GM23248 (cell line): ENCODE data around the gene NQO2.

ENCODE experiments used
- EZH2 ChIP-seq: fragments of 200-600 bp; sonication (generic); IDR thresholded peaks from 2 replicates; pipeline ENCODE4 v1.6.1; 2018; ENCODE audit warnings: antibody characterized with exemption, mild to moderate bottlenecking; ENCODE audit not compliant: insufficient read depth, poor library complexity, severe bottlenecking
- EZH2phosphoT487 ChIP-seq: fragments of 200-600 bp; sonication (generic); IDR thresholded peaks from 2 replicates; pipeline ENCODE4 v1.6.1; 2018; ENCODE audit warnings: antibody characterized with exemption, moderate library complexity, mild to moderate bottlenecking, low read depth; ENCODE audit not compliant: insufficient read depth

- no peak for TF ChIP-seq EZH2
- TF ChIP-seq EZH2phosphoT487: no peak
Measured at GRCh38 chr6:3001146-3001772, 1.6 kb downstream of the NQO2 start.
